COLO668 (cell line): ENCODE measurements around the gene PDXDC1.
A peak's percentile ranks its signal among the peaks of the same experiment; 100 is the strongest.
"Not testable (repeated sequence)": the region's sequence is repeated elsewhere in the genome, so short reads cannot be mapped to it uniquely, and the experiment has no call there.

Experiments
- DNase-seq: peaks from one replicate; lab custom pipeline; 2025; ENCODE audit not compliant: unreplicated experiment; lab: John Stamatoyannopoulos, UW

The PDXDC1 gene

GRCh38 chr16:15148831-15149230 lies 174.0 kb downstream of the PDXDC1 start:
- not testable (repeated sequence) for DNase-seq

GRCh38 chr16:15149260-15149659 lies 174.4 kb downstream of the PDXDC1 start:
- not testable (repeated sequence) for DNase-seq

- peak; percentile 17 for DNase-seq
These were observed 179.2 kb downstream of the PDXDC1 start for GRCh38 chr16:15154005-15154404.

- DNase-seq = peak; percentile 92
These were observed 180.1 kb downstream of the PDXDC1 start for GRCh38 chr16:15154650-15155562.

- not testable (repeated sequence) for DNase-seq
These were observed 182.8 kb downstream of the PDXDC1 start for GRCh38 chr16:15157644-15158043.

- not testable (repeated sequence) for DNase-seq
These were observed 184.8 kb downstream of the PDXDC1 start for GRCh38 chr16:15159671-15160070.

- DNase-seq = not testable (repeated sequence)
These were observed 185.7 kb downstream of the PDXDC1 start for GRCh38 chr16:15160571-15160970.

GRCh38 chr16:15163055-15163454 lies 188.2 kb downstream of the PDXDC1 start:
- not testable (repeated sequence) for DNase-seq

- not testable (repeated sequence) for DNase-seq
These were observed 191.4 kb downstream of the PDXDC1 start for GRCh38 chr16:15166177-15166576.

GRCh38 chr16:15168303-15168702 lies 193.5 kb downstream of the PDXDC1 start:
- DNase-seq = not testable (repeated sequence)

GRCh38 chr16:15168953-15169652 lies 194.3 kb downstream of the PDXDC1 start:
- not testable (repeated sequence) for DNase-seq

- DNase-seq = not testable (repeated sequence)
These were observed 205.1 kb downstream of the PDXDC1 start for GRCh38 chr16:15179909-15180308.

GRCh38 chr16:15180946-15181345 lies 206.1 kb downstream of the PDXDC1 start:
- DNase-seq = not testable (repeated sequence)

- not testable (repeated sequence) for DNase-seq
These were observed 209.2 kb downstream of the PDXDC1 start for GRCh38 chr16:15184000-15184399.
